GM12873 (cell line): ENCODE measurements around the gene INSR.

ENCODE experiments used
- CTCF ChIP-seq: IDR thresholded peaks from 2 replicates; pipeline ENCODE4 v1.5.1; 2012; ENCODE audit warnings: low read depth, mild to moderate bottlenecking, moderate library complexity, low read length, control low read depth; ENCODE audit not compliant: insufficient read depth; ENCODE audit errors: missing control alignments

INSR gene

GRCh38 chr19:7293762-7294557 lies at the start of gene INSR:
Gene INSR (minus strand): TSS chr19:7294414. CDS start chr19:7293891, 523 bp downstream.
- TF ChIP-seq CTCF = no peak

DNA sequence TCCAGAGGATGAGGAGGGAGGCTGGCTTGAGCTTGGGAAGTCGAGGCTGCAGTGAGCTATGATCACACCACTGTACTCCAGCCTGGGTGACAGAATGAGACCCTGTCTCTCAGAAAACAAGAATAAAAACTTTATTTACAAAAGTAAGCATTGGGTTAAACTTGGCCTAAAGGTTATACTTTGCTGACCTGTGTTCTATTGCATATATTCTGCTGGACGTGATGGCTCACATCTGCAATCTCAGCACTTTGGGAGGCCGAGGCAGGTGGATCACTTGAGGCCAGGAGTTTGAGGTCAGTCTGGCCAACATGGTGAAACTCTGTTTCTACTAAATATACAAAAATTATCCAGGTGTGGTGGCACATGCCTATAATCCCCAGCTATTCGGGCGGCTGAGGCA lies 47.9 kb upstream of the INSR start:
- TF ChIP-seq CTCF = no peak

- TF ChIP-seq CTCF = peak; percentile 92
Observed at GRCh38 chr19:7340959-7341837, 47.0 kb upstream of the INSR start.

DNA sequence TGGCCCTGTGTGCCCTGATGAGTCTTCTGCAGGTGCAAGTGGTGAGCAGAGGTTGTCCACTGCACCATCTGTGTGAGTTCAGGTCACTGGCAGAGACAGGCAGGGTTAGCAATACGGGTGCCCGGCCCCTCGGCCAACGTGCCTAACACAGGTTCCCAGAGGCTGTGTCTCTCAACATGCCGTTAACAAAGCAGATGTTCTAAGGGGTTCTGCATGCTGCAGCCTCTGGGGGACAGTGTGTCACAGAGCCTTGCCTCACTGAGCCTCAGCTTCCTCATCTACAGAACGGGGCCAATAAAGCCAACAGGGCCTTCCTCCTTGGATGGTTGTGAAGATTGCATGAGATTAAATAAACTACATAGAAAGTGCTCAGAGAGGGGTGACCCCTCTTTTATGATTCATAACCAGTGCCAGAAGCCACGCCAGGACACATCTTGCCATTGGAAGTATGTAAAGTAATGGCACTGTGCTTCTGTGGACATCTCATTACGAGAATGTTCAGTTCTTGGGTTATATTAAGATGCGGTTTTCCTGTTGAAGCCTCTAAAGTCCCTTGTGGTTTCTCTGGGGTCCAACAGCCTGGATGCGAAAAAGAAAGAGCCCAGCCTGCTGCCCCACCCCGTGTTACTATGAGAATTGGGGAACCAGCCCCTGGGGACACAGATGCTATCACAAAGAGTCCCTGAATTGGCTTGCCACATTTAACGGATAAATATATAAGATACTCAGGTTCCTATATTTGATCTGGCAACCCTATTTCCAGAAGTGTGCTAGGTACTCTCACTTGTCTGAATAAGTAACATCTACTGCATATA lies 43.4 kb upstream of the INSR start:
- peak; percentile 51 for TF ChIP-seq CTCF

GRCh38 chr19:7336321-7336973 lies 42.2 kb upstream of the INSR start:
- no peak for TF ChIP-seq CTCF

GRCh38 chr19:7333198-7334118 lies 39.2 kb upstream of the INSR start:
- TF ChIP-seq CTCF = no peak
